ENCODE measurements around the gene HDAC8.
"Not testable (repeated sequence)": the region's sequence is repeated elsewhere in the genome, so short reads cannot be mapped to it uniquely, and the experiment has no call there.

Gene HDAC8

DNA sequence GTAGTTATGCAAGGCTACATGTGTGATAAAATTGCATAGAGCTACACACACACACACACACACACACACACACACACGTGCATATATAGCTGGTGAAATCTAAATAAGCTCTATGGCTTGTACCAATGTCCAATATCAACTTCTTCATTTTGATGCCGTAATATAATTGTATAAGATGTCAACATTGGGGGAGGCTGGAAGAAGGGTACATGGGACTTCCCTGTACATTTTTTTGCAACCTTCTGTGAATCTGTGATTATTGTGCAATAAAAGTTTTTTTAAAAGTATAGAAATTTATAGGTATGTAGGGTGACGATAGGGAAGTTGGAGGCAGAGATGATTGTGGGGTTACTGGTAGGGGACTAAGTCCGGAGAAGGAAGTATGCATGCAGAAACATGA, 105.5 kb downstream of the HDAC8 start:
- TF ChIP-seq, protein P1, sequence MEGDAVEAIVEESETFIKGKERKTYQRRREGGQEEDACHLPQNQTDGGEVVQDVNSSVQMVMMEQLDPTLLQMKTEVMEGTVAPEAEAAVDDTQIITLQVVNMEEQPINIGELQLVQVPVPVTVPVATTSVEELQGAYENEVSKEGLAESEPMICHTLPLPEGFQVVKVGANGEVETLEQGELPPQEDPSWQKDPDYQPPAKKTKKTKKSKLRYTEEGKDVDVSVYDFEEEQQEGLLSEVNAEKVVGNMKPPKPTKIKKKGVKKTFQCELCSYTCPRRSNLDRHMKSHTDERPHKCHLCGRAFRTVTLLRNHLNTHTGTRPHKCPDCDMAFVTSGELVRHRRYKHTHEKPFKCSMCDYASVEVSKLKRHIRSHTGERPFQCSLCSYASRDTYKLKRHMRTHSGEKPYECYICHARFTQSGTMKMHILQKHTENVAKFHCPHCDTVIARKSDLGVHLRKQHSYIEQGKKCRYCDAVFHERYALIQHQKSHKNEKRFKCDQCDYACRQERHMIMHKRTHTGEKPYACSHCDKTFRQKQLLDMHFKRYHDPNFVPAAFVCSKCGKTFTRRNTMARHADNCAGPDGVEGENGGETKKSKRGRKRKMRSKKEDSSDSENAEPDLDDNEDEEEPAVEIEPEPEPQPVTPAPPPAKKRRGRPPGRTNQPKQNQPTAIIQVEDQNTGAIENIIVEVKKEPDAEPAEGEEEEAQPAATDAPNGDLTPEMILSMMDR (IDR thresholded peaks at IDR 0.05; ENCODE audit: low read depth, low read length) = no peak
- no peaks in the 10 kb centered on the region for H3K9me3 ChIP-seq (ENCODE audit: severe bottlenecking)
- no peak overlapping the region for H3K4me3 ChIP-seq (ENCODE audit: low read depth, low read length)
- H3K36me3 ChIP-seq = peaks cover 4% of the 10 kb centered on the region; the same call in 1 of the 2 replicates
- peaks cover 3% of the 10 kb centered on the region for H3K27me3 ChIP-seq (ENCODE audit: insufficient read depth, low read depth, severe bottlenecking)
- DNase-seq = no peak
- no peak overlapping the region for H3K27ac ChIP-seq

DNA sequence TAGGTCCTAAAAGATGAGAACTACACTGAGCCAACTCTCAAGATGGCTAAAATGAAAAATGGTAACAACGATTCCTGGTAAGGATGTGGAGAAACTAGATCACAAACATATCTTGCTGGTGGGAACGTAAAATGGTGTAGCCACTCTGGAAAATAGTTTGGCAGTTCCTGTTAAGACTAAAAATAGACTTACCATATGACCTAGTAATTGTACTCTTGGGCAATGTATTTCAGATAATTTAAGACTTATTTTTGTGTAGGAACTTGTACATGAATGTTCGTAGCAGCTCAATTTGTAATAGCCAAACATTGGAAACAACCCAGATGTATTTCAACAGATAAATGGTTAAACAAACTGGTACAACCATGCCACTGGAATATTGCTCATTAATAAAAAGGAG, 106.2 kb downstream of the HDAC8 start:
- no peak overlapping the region for H3K4me3 ChIP-seq (ENCODE audit: low read depth, low read length)
- no peaks in the 10 kb centered on the region for H3K9me3 ChIP-seq (ENCODE audit: severe bottlenecking)

DNA sequence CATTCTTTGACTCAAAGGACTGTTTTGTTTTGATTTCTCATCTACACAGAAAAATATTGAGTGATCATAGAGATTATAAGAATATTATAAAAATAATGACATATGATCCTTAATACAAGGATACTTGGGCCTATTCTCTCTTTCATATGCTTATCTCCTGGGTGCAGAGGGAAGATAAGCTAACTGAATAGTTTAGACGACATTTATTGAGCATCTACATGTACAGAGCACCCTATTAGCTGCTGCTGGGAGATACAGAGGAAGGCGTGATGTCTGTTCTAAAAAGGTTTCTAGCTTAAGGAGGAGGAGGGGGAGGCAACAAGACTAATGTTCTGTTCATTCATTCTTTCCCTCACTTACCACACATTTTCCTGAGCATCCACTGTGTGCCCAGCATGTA, 106.8 kb downstream of the HDAC8 start:
- TF ChIP-seq, protein P1 (IDR thresholded peaks at IDR 0.05; ENCODE audit: low read depth, low read length) = no peak
- peaks cover 3% of the 10 kb centered on the region for H3K27me3 ChIP-seq (ENCODE audit: insufficient read depth, low read depth, severe bottlenecking)
- no peak overlapping the region for H3K27ac ChIP-seq
- DNase-seq = no peak
- H3K36me3 ChIP-seq = peaks cover 4% of the 10 kb centered on the region; the same call in 1 of the 2 replicates
- H3K9me3 ChIP-seq (ENCODE audit: severe bottlenecking) = no peaks in the 10 kb centered on the region
- H3K4me3 ChIP-seq (ENCODE audit: low read depth, low read length) = no peak overlapping the region

More for the DNA sequence above, 106.2 kb downstream of the HDAC8 start:
- Histone ChIP-seq H3K27me3 (ENCODE audit: insufficient read depth, low read depth, severe bottlenecking) (peaks cover 3% of the 10 kb centered on the region), H3K36me3 (peaks cover 4% of the 10 kb centered on the region; the same call in 1 of the 2 replicates), H3K27ac (no peak overlapping the region)
- DNase-seq = no peak
- TF ChIP-seq, protein P1 (IDR thresholded peaks at IDR 0.05; ENCODE audit: low read depth, low read length) = no peak

DNA sequence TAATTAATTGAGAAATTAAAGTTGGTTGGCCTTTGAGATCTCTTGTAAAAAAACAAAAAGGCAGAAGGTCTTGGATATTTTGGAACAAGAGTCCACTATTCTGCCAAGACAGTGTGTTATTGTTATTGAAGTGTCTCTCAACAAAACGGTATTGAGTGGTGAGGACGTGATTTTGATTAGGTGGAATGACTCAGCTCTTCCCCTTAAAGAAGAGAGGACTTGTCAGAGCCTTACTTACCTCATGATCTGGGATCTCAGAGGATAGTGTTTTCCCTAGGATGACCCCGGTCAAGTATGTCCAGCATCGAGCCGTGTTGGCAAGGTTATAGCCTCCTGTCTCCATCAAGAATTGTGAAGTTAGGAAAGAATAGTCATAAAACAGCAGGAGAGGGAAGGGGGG, 110.9 kb downstream of the HDAC8 start:
- H3K4me3 ChIP-seq (ENCODE audit: low read depth, low read length) = no peak overlapping the region
- TF ChIP-seq, protein P1 (IDR thresholded peaks at IDR 0.05; ENCODE audit: low read depth, low read length) = no peak
- H3K9me3 ChIP-seq (ENCODE audit: severe bottlenecking) = no peaks in the 10 kb centered on the region
- H3K36me3 ChIP-seq = peaks cover 4% of the 10 kb centered on the region; the same call in 1 of the 2 replicates
- H3K27ac ChIP-seq = no peak overlapping the region
- DNase-seq = no peak
- H3K27me3 ChIP-seq (ENCODE audit: insufficient read depth, low read depth, severe bottlenecking) = peaks cover 6% of the 10 kb centered on the region

DNA sequence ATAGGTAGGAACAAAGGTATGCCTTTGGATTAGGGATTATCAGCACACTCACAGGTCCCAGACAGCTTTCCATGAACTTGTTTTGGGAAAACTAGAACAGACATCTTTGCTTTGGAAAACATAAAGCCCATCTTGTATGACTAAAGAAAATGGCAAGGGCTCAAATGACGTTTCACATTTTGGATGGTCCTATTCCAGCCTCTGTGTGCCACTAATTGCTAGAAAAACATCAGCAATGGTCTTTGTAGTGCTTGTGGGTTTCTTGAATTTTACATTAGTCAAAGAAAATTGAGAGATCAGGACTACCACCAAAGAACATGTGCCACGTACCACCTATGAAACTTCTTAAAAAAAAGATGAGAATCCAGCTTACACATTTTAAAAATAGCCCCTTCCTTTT, 111.4 kb downstream of the HDAC8 start:
- DNase-seq = no peak
- TF ChIP-seq, protein P1 (IDR thresholded peaks at IDR 0.05; ENCODE audit: low read depth, low read length) = no peak
- Histone ChIP-seq H3K36me3 (peaks cover 4% of the 10 kb centered on the region; the same call in 1 of the 2 replicates), H3K27ac (no peak overlapping the region), H3K4me3 (ENCODE audit: low read depth, low read length) (no peak overlapping the region), H3K27me3 (ENCODE audit: insufficient read depth, low read depth, severe bottlenecking) (peaks cover 6% of the 10 kb centered on the region), H3K9me3 (ENCODE audit: severe bottlenecking) (no peaks in the 10 kb centered on the region)

DNA sequence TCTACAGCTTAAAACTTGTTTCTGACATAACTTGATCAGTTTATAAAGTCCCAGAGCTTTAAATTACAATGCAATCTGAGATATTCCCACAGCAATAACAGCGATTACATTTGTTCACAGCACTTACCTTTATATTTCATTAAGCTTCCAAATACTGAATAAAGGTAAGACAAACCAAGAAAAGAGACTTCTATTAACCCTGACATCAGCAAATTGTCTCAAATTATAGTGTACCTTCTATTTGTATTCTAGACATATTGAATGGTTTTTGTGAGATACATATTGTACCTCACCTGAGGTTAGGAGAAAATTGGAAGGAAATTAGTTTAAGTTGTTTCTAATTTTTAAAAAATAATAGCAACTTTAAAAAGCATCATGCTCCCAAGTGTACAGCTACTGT, 111.9 kb downstream of the HDAC8 start:
- TF ChIP-seq, protein P1 (IDR thresholded peaks at IDR 0.05; ENCODE audit: low read depth, low read length) = no peak
- Histone ChIP-seq H3K27me3 (ENCODE audit: insufficient read depth, low read depth, severe bottlenecking) (peaks cover 4% of the 10 kb centered on the region), H3K27ac (no peak overlapping the region), H3K36me3 (peaks cover 4% of the 10 kb centered on the region; the same call in 1 of the 2 replicates), H3K4me3 (ENCODE audit: low read depth, low read length) (no peak overlapping the region), H3K9me3 (ENCODE audit: severe bottlenecking) (no peaks in the 10 kb centered on the region)
- no peak for DNase-seq

DNA sequence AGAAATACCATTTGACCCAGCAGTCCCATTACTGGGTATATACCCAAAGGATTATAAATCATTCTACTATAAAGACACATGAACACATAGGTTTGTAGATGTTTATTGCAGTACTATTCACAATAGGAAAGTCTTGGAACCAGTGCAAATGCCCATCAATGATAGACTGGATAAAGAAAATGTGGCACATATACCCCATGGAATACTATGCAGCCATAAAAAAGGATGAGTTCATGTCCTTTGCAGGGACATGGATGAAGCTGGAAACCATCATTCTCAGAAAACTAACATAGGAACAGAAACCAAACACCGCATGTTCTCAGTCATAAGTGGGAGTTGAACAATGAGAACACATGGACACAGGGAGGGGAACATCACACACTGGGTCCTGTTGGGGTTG, 123.6 kb downstream of the HDAC8 start:
- not testable (repeated sequence) for H3K4me3 ChIP-seq (ENCODE audit: low read depth, low read length); H3K36me3 ChIP-seq; H3K27ac ChIP-seq; H3K27me3 ChIP-seq (ENCODE audit: insufficient read depth, low read depth, severe bottlenecking); H3K9me3 ChIP-seq (ENCODE audit: severe bottlenecking); DNase-seq

DNA sequence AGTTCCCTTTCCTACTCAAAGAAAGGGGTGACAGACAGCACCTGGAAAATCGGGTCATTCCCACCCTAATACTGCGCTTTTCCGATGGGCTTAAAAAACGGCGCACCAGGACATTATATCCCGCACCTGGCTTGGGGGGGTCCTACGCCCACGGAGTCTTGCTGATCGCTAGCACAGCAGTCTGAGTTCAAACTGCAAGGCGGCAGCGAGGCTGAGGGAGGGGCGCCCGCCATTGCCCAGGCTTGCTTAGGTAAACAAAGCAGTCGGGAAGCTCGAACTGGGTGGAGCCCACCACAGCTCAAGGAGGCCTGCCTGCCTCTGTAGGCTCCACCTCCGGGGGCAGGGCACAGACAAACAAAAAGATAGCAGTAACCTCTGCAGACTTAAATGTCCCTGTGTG, 131.9 kb downstream of the HDAC8 start:
- not testable (repeated sequence) for H3K27me3 ChIP-seq (ENCODE audit: insufficient read depth, low read depth, severe bottlenecking); H3K4me3 ChIP-seq (ENCODE audit: low read depth, low read length); H3K27ac ChIP-seq; DNase-seq; H3K36me3 ChIP-seq; H3K9me3 ChIP-seq (ENCODE audit: severe bottlenecking)

All from WERI-Rb-1 (cell line).